GM21423 (cell line): ENCODE data around the gene L1TD1.
"Not testable (repeated sequence)": the region's sequence is repeated elsewhere in the genome, so short reads cannot be mapped to it uniquely, and the experiment has no call there.

Source experiments
- ATAC-seq: cut with Tn5 transposase; IDR thresholded peaks from one replicate; pipeline ENCODE4 v1.9.1; 2021; ENCODE audit warnings: mild to moderate bottlenecking, moderate library complexity; ENCODE audit not compliant: unreplicated experiment

Gene L1TD1

GRCh38 chr1:62232871-62233278, 38.2 kb downstream of the L1TD1 start:
- ATAC-seq: no peak

- ATAC-seq: no peak
Observed at GRCh38 chr1:62233926-62234450, 39.3 kb downstream of the L1TD1 start.

- ATAC-seq: no peak
Observed at GRCh38 chr1:62234688-62235087, 40.0 kb downstream of the L1TD1 start.

GRCh38 chr1:62235576-62235975, 40.9 kb downstream of the L1TD1 start:
- ATAC-seq: no peak

GRCh38 chr1:62237361-62237760, 42.7 kb downstream of the L1TD1 start:
- ATAC-seq: no peak

GRCh38 chr1:62237950-62238374, 43.3 kb downstream of the L1TD1 start:
- no peak for ATAC-seq

- ATAC-seq: no peak
Observed at GRCh38 chr1:62238507-62238906, 43.9 kb downstream of the L1TD1 start.

- ATAC-seq: not testable (repeated sequence)
Observed at GRCh38 chr1:62239652-62240403, 45.2 kb downstream of the L1TD1 start.

- ATAC-seq: no peak
Observed at GRCh38 chr1:62240651-62241370, 46.2 kb downstream of the L1TD1 start.

- no peak for ATAC-seq
Observed at GRCh38 chr1:62241371-62242131, 46.9 kb downstream of the L1TD1 start.

GRCh38 chr1:62244380-62244779, 49.7 kb downstream of the L1TD1 start:
- not testable (repeated sequence) for ATAC-seq

GRCh38 chr1:62245201-62245600, 50.6 kb downstream of the L1TD1 start:
- no peak for ATAC-seq

GRCh38 chr1:62247391-62248168, 52.9 kb downstream of the L1TD1 start:
- no peak for ATAC-seq

- no peak for ATAC-seq
Observed at GRCh38 chr1:62250126-62250726, 55.6 kb downstream of the L1TD1 start.

GRCh38 chr1:62259551-62259950, 64.9 kb downstream of the L1TD1 start:
- no peak for ATAC-seq

GRCh38 chr1:62260688-62261087, 66.0 kb downstream of the L1TD1 start:
- no peak for ATAC-seq
